IMR-90 (cell line): Measurements from ENCODE around the gene CREB3L1.

Experiments used
- BHLHE40 ChIP-seq: fragments of 150-350 bp; IDR thresholded peaks from 2 replicates; pipeline ENCODE4 v1.6.1; 2016; ENCODE audit warnings: mild to moderate bottlenecking, low read depth, low read length
- FOS ChIP-seq: fragments of 150-350 bp; IDR thresholded peaks from 2 replicates; pipeline ENCODE4 v1.6.1; 2016; ENCODE audit warnings: low read depth, low read length
- MAFK ChIP-seq: IDR thresholded peaks from 2 replicates; pipeline ENCODE4 v1.6.1; 2012; ENCODE audit warnings: low read depth, low read length, improper control_type of control experiment
- MXI1 ChIP-seq: IDR thresholded peaks from 2 replicates; pipeline ENCODE4 v1.6.1; 2012; ENCODE audit warnings: low read depth, mild to moderate bottlenecking, low read length, moderate library complexity, borderline replicate concordance
- NFE2L2 ChIP-seq: fragments of 150-350 bp; IDR thresholded peaks from 2 replicates; pipeline ENCODE4 v1.6.1; 2016; ENCODE audit warnings: low read depth, mild to moderate bottlenecking, low read length
- POLR2A ChIP-seq: IDR thresholded peaks from 2 replicates; pipeline ENCODE4 v1.6.1; 2012; ENCODE audit warnings: mild to moderate bottlenecking, low read depth, low read length
- RAD21 ChIP-seq: IDR thresholded peaks from 2 replicates; pipeline ENCODE4 v1.6.1; 2012; ENCODE audit warnings: low read length, improper control_type of control experiment
- RCOR1 ChIP-seq: IDR thresholded peaks from 2 replicates; pipeline ENCODE4 v1.6.1; 2012; ENCODE audit warnings: mild to moderate bottlenecking, low read length, improper control_type of control experiment; ENCODE audit not compliant: insufficient replicate concordance
- RFX5 ChIP-seq: IDR thresholded peaks from 2 replicates; pipeline ENCODE4 v1.8.0; 2012; ENCODE audit warnings: low read depth, mild to moderate bottlenecking, low read length, moderate library complexity
- TF ChIP-seq, protein P1 (sequence below): conservative IDR thresholded peaks from 2 replicates; pipeline ENCODE4 v1.5.1; 2012; ENCODE audit warnings: mild to moderate bottlenecking, low read depth, low read length, improper control_type of control experiment
- TF ChIP-seq, protein P2 (sequence below): fragments of 150-350 bp; IDR thresholded peaks from 2 replicates; pipeline ENCODE4 v1.6.1; 2016; ENCODE audit warnings: low read depth, mild to moderate bottlenecking, low read length, moderate library complexity, borderline replicate concordance
- TF ChIP-seq, protein P3 (sequence below): fragments of 150-350 bp; IDR thresholded peaks from 2 replicates; pipeline ENCODE4 v1.6.1; 2017; ENCODE audit warnings: mild to moderate bottlenecking, antibody characterized with exemption, low read length, low read depth

DNA sequence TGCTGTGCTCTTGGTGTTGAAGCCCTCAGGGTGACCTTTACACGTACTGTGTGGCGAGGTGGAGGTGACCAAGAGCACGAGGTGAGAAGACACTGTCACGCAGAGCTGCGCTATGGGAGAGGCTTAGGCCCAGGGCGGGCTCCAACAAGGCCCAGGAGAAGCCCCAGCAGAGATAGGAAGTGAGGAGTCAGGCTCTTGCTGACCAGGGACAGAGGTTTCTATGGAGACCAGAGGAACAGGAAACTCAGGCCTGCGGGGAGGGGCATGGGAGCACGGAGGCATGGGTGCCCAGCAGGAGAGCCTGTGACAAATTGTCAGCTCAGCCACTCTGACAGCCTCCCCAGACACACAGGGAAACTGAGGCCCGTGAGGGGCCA lies 85.6 kb downstream of the CREB3L1 start:
- TF ChIP-seq, protein P1, sequence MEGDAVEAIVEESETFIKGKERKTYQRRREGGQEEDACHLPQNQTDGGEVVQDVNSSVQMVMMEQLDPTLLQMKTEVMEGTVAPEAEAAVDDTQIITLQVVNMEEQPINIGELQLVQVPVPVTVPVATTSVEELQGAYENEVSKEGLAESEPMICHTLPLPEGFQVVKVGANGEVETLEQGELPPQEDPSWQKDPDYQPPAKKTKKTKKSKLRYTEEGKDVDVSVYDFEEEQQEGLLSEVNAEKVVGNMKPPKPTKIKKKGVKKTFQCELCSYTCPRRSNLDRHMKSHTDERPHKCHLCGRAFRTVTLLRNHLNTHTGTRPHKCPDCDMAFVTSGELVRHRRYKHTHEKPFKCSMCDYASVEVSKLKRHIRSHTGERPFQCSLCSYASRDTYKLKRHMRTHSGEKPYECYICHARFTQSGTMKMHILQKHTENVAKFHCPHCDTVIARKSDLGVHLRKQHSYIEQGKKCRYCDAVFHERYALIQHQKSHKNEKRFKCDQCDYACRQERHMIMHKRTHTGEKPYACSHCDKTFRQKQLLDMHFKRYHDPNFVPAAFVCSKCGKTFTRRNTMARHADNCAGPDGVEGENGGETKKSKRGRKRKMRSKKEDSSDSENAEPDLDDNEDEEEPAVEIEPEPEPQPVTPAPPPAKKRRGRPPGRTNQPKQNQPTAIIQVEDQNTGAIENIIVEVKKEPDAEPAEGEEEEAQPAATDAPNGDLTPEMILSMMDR, result no peak
- TF ChIP-seq, protein P2, sequence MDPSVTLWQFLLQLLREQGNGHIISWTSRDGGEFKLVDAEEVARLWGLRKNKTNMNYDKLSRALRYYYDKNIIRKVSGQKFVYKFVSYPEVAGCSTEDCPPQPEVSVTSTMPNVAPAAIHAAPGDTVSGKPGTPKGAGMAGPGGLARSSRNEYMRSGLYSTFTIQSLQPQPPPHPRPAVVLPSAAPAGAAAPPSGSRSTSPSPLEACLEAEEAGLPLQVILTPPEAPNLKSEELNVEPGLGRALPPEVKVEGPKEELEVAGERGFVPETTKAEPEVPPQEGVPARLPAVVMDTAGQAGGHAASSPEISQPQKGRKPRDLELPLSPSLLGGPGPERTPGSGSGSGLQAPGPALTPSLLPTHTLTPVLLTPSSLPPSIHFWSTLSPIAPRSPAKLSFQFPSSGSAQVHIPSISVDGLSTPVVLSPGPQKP, result no peak
- no peak for TF ChIP-seq RAD21
- TF ChIP-seq FOS, result no peak
- peak; percentile 67; the same call in 1 of the 2 replicates for TF ChIP-seq MXI1
- TF ChIP-seq NFE2L2, result no peak
- no peak for TF ChIP-seq RFX5
- TF ChIP-seq RCOR1, result no peak
- TF ChIP-seq POLR2A, result no peak
- TF ChIP-seq BHLHE40, result no peak
- no peak for TF ChIP-seq MAFK
- TF ChIP-seq, protein P3, sequence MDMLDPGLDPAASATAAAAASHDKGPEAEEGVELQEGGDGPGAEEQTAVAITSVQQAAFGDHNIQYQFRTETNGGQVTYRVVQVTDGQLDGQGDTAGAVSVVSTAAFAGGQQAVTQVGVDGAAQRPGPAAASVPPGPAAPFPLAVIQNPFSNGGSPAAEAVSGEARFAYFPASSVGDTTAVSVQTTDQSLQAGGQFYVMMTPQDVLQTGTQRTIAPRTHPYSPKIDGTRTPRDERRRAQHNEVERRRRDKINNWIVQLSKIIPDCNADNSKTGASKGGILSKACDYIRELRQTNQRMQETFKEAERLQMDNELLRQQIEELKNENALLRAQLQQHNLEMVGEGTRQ, result no peak
